ENCODE measurements around the gene PARP6.

The PARP6 gene

DNA sequence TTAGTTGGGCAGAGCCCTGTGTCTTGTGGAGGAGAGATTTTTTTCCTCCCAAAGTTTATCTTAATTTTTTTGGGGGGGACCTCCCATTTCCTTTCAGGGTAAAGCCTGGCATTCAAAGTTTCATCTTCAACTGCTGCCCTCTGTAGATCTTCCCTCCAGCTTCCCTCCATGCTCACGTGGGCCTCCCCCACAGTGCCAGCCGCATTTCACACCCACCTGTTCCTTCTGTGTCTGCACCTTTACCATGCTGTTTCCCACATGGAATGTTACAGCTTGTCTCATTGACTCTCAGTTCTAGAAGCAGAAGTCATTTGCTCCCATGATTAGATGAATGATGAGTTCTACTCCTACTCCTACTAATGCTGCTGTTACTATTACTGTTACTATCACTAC lies 41.1 kb upstream of the PARP6 start:
- Histone ChIP-seq H2AFZ (ENCODE audit: low read length) (no peak overlapping the region), H3K27ac (ENCODE audit: low read depth, low read length, poor library complexity, severe bottlenecking) (no peak overlapping the region), H3K79me2 (ENCODE audit: insufficient read depth, low read length) (no peaks in the 10 kb centered on the region), H3K4me1 (ENCODE audit: insufficient read depth, low read length, severe bottlenecking) (no peaks in the 10 kb centered on the region), H3K4me3 (ENCODE audit: low read depth, low read length, poor library complexity, severe bottlenecking) (no peak overlapping the region), H3K4me2 (ENCODE audit: low read length) (no peak overlapping the region), H3K27me3 (ENCODE audit: insufficient read depth, low read length) (no peaks in the 10 kb centered on the region), H3K9me3 (ENCODE audit: low read length) (no peaks in the 10 kb centered on the region), H3K36me3 (ENCODE audit: insufficient read depth, low read length) (no peaks in the 10 kb centered on the region), H3K9ac (ENCODE audit: low read length) (no peak overlapping the region), H3K9me2 (ENCODE audit: low read depth, low read length) (no peaks in the 10 kb centered on the region), H3F3A (ENCODE audit: insufficient read depth, low read length) (no peaks in the 10 kb centered on the region), H4K20me1 (ENCODE audit: insufficient read depth, low read length) (no peaks in the 10 kb centered on the region)
- no peak for TF ChIP-seq EZH2 (IDR thresholded peaks at IDR 0.05; ENCODE audit: borderline replicate concordance, low read length)
- TF ChIP-seq, protein P1, sequence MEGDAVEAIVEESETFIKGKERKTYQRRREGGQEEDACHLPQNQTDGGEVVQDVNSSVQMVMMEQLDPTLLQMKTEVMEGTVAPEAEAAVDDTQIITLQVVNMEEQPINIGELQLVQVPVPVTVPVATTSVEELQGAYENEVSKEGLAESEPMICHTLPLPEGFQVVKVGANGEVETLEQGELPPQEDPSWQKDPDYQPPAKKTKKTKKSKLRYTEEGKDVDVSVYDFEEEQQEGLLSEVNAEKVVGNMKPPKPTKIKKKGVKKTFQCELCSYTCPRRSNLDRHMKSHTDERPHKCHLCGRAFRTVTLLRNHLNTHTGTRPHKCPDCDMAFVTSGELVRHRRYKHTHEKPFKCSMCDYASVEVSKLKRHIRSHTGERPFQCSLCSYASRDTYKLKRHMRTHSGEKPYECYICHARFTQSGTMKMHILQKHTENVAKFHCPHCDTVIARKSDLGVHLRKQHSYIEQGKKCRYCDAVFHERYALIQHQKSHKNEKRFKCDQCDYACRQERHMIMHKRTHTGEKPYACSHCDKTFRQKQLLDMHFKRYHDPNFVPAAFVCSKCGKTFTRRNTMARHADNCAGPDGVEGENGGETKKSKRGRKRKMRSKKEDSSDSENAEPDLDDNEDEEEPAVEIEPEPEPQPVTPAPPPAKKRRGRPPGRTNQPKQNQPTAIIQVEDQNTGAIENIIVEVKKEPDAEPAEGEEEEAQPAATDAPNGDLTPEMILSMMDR (IDR thresholded peaks at IDR 0.05; ENCODE audit: low read length) = no peak

DNA sequence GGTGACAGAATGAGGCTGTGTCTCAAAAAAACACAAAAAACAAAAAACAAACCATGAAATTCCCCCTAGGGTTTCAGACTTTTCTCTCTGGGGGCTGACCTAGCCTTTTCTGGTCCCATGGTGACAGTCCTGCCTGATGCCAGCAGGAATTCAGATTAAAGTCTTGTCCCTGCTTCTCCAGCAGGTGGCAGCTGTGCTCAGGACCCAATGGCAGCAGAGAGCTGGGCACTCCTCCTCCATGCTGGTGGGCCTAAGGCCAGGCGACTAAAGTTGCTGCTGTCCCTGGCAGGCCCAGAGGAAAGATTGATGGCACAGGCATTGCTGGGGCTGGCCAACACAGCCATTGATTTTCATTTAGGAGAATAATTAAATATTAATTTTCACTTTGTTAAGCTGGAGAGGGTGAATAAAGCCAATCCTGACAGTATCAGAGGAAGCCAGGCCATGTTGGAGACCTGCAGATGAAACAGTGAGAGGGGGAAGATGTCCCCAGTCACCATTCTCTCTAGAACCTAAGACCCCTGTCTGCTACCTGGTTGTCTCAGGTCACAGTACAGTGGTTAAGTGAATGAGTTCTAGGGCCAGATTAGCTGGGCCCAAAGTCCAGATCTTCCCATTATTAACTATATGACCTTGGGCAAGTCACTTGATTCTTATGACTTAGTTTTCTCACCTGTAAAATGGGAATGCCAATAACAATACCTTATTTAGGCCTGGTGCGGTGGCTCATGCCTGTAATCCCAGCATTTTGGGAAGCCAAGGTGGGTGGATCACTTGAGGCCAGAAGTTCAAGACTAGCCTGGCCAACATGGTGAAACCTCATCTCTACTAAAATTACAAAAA lies 40.5 kb upstream of the PARP6 start:
- H3K4me1 ChIP-seq (ENCODE audit: insufficient read depth, low read length, severe bottlenecking) = no peaks in the 10 kb centered on the region
- H2AFZ ChIP-seq (ENCODE audit: low read length) = no peak overlapping the region
- H4K20me1 ChIP-seq (ENCODE audit: insufficient read depth, low read length) = no peaks in the 10 kb centered on the region
- H3K27me3 ChIP-seq (ENCODE audit: insufficient read depth, low read length) = no peaks in the 10 kb centered on the region
- no peaks in the 10 kb centered on the region for H3K9me3 ChIP-seq (ENCODE audit: low read length)
- H3K9me2 ChIP-seq (ENCODE audit: low read depth, low read length) = no peaks in the 10 kb centered on the region
- no peak overlapping the region for H3K27ac ChIP-seq (ENCODE audit: low read depth, low read length, poor library complexity, severe bottlenecking)
- no peak overlapping the region for H3K9ac ChIP-seq (ENCODE audit: low read length)
- no peaks in the 10 kb centered on the region for H3F3A ChIP-seq (ENCODE audit: insufficient read depth, low read length)
- H3K36me3 ChIP-seq (ENCODE audit: insufficient read depth, low read length) = no peaks in the 10 kb centered on the region
- no peak overlapping the region for H3K4me3 ChIP-seq (ENCODE audit: low read depth, low read length, poor library complexity, severe bottlenecking)
- no peak overlapping the region for H3K4me2 ChIP-seq (ENCODE audit: low read length)
- TF ChIP-seq EZH2 (IDR thresholded peaks at IDR 0.05; ENCODE audit: borderline replicate concordance, low read length) = no peak
- TF ChIP-seq, protein P1 (IDR thresholded peaks at IDR 0.05; ENCODE audit: low read length) = peak; percentile 74
- no peaks in the 10 kb centered on the region for H3K79me2 ChIP-seq (ENCODE audit: insufficient read depth, low read length)

DNA sequence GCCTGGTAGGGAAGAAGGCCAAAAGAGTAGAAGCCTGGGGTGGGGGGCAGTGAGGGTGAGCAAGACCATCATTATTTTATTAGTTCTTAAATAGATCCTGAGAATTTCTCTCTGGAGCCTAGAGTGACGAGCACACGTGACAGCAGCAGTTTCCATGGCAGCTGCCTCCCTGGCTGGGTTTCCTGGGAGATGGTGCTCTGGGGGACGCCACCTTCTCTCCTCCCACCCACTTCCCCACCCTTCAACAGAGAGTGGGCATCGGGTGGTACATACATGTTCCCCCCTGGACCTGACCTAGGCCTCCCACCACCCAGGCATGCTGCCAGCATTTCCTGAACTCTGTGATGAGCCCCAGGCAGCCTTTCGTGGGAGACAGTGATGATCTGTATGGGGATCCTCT lies 34.7 kb upstream of the PARP6 start:
- Histone ChIP-seq H3K9me3 (ENCODE audit: low read length) (no peaks in the 10 kb centered on the region), H3K9me2 (ENCODE audit: low read depth, low read length) (no peaks in the 10 kb centered on the region), H3K4me3 (ENCODE audit: low read depth, low read length, poor library complexity, severe bottlenecking) (no peak overlapping the region), H3F3A (ENCODE audit: insufficient read depth, low read length) (no peaks in the 10 kb centered on the region), H3K27me3 (ENCODE audit: insufficient read depth, low read length) (no peaks in the 10 kb centered on the region), H3K4me2 (ENCODE audit: low read length) (no peak overlapping the region), H2AFZ (ENCODE audit: low read length) (no peak overlapping the region), H4K20me1 (ENCODE audit: insufficient read depth, low read length) (no peaks in the 10 kb centered on the region), H3K27ac (ENCODE audit: low read depth, low read length, poor library complexity, severe bottlenecking) (no peak overlapping the region), H3K79me2 (ENCODE audit: insufficient read depth, low read length) (no peaks in the 10 kb centered on the region), H3K4me1 (ENCODE audit: insufficient read depth, low read length, severe bottlenecking) (no peaks in the 10 kb centered on the region), H3K36me3 (ENCODE audit: insufficient read depth, low read length) (no peaks in the 10 kb centered on the region), H3K9ac (ENCODE audit: low read length) (no peak overlapping the region)
- TF ChIP-seq, protein P1 (IDR thresholded peaks at IDR 0.05; ENCODE audit: low read length) = no peak

Data from OCI-LY1 (cell line).